ENCODE results near the gene EXOC3L4. TPM values are rescaled to one million over a fixed set of nuclear protein-coding genes. Genes with fewer than 3 reads are reported as not detected.

The EXOC3L4 gene
- total and polyA plus RNA-seq, 5 donors = 0.63 to 2.5 (median 1.2) TPM

- Histone ChIP-seq H3K27ac (ENCODE audit: low read length) (no peak overlapping the region), H3K9me3 (ENCODE audit: control insufficient read depth, low read length) (no peaks in the 10 kb centered on the region), H3K27me3 (ENCODE audit: control insufficient read depth, insufficient read depth) (no peaks in the 10 kb centered on the region), H3K4me1 (ENCODE audit: control insufficient read depth, insufficient read depth, low read length) (peaks cover 3% of the 10 kb centered on the region), H3K4me3 (ENCODE audit: low read length) (no peak overlapping the region)
- WGBS = 52% methylated on average over 29 of the region's 29 CpGs
- no peak for ATAC-seq
- peak in 2 of 3 donors; percentile 33 to 57 for DNase-seq
- intact Hi-C loops (cut with DNase I) = no loop called here
Observed at GRCh38 chr14:103139132-103140025, 44.9 kb downstream of the EXOC3L4 start.

GRCh38 chr14:103140316-103141109 is 46.0 kb downstream of the EXOC3L4 start:
- no peaks in the 10 kb centered on the region for H3K9me3 ChIP-seq (ENCODE audit: control insufficient read depth, low read length)
- no peak overlapping the region for H3K4me3 ChIP-seq (ENCODE audit: low read length)
- intact Hi-C loops (cut with DNase I) = no loop called here
- no peaks in the 10 kb centered on the region for H3K27me3 ChIP-seq (ENCODE audit: control insufficient read depth, insufficient read depth)
- no peak overlapping the region for H3K27ac ChIP-seq (ENCODE audit: low read length)
- 51% methylated on average over 12 of the region's 12 CpGs for WGBS
- H3K4me1 ChIP-seq (ENCODE audit: control insufficient read depth, insufficient read depth, low read length) = peaks cover 3% of the 10 kb centered on the region
- DNase-seq = peak in 1 of 3 donors; percentile 60
- ATAC-seq = no peak

- H3K27me3 ChIP-seq (ENCODE audit: control insufficient read depth, insufficient read depth) = no peaks in the 10 kb centered on the region
- peaks cover 3% of the 10 kb centered on the region for H3K4me1 ChIP-seq (ENCODE audit: control insufficient read depth, insufficient read depth, low read length)
- no peaks in the 10 kb centered on the region for H3K9me3 ChIP-seq (ENCODE audit: control insufficient read depth, low read length)
- H3K4me3 ChIP-seq (ENCODE audit: low read length) = no peak overlapping the region
- peak; percentile 28 to 79 (median 70) for DNase-seq
- H3K27ac ChIP-seq (ENCODE audit: low read length) = no peak overlapping the region
- no peak for ATAC-seq
- intact Hi-C loops (cut with DNase I) = no loop called here
- 35% methylated on average over 8 of the region's 8 CpGs for WGBS
Observed at GRCh38 chr14:103141117-103141796, 46.7 kb downstream of the EXOC3L4 start.

- no peak for DNase-seq
- no peak overlapping the region for H3K27ac ChIP-seq (ENCODE audit: low read length)
- no peaks in the 10 kb centered on the region for H3K9me3 ChIP-seq (ENCODE audit: control insufficient read depth, low read length)
- H3K27me3 ChIP-seq (ENCODE audit: control insufficient read depth, insufficient read depth) = no peaks in the 10 kb centered on the region
- peaks cover 3% of the 10 kb centered on the region for H3K4me1 ChIP-seq (ENCODE audit: control insufficient read depth, insufficient read depth, low read length)
- no peak for ATAC-seq
- 84% methylated on average over 4 of the region's 4 CpGs for WGBS
- no peak overlapping the region for H3K4me3 ChIP-seq (ENCODE audit: low read length)
- intact Hi-C loops (cut with DNase I) = no loop called here
Observed at GRCh38 chr14:103142026-103142425, 47.5 kb downstream of the EXOC3L4 start.

GRCh38 chr14:103142721-103143302 is 48.3 kb downstream of the EXOC3L4 start:
- H3K4me1 ChIP-seq (ENCODE audit: control insufficient read depth, insufficient read depth, low read length) = no peaks in the 10 kb centered on the region
- no peaks in the 10 kb centered on the region for H3K27me3 ChIP-seq (ENCODE audit: control insufficient read depth, insufficient read depth)
- intact Hi-C loops (cut with DNase I) = no loop called here
- DNase-seq (no peak), ATAC-seq (no peak)
- 67% methylated on average over 5 of the region's 5 CpGs for WGBS
- H3K9me3 ChIP-seq (ENCODE audit: control insufficient read depth, low read length) = no peaks in the 10 kb centered on the region
- no peak overlapping the region for H3K27ac ChIP-seq (ENCODE audit: low read length)
- no peak overlapping the region for H3K4me3 ChIP-seq (ENCODE audit: low read length)

GRCh38 chr14:103143506-103143905 is 49.0 kb downstream of the EXOC3L4 start:
- DNase-seq = no peak
- no peak overlapping the region for H3K4me3 ChIP-seq (ENCODE audit: low read length)
- H3K9me3 ChIP-seq (ENCODE audit: control insufficient read depth, low read length) = no peaks in the 10 kb centered on the region
- WGBS = 72% methylated on average over 6 of the region's 6 CpGs
- no peaks in the 10 kb centered on the region for H3K4me1 ChIP-seq (ENCODE audit: control insufficient read depth, insufficient read depth, low read length)
- intact Hi-C loops (cut with DNase I) = no loop called here
- no peak overlapping the region for H3K27ac ChIP-seq (ENCODE audit: low read length)
- H3K27me3 ChIP-seq (ENCODE audit: control insufficient read depth, insufficient read depth) = no peaks in the 10 kb centered on the region
- no peak for ATAC-seq

GRCh38 chr14:103144085-103144484 is 49.6 kb downstream of the EXOC3L4 start:
- 71% methylated on average over 4 of the region's 4 CpGs for WGBS
- Histone ChIP-seq H3K4me1 (ENCODE audit: control insufficient read depth, insufficient read depth, low read length) (no peaks in the 10 kb centered on the region), H3K27ac (ENCODE audit: low read length) (no peak overlapping the region), H3K4me3 (ENCODE audit: low read length) (no peak overlapping the region), H3K27me3 (ENCODE audit: control insufficient read depth, insufficient read depth) (no peaks in the 10 kb centered on the region), H3K9me3 (ENCODE audit: control insufficient read depth, low read length) (no peaks in the 10 kb centered on the region)
- intact Hi-C loops (cut with DNase I) = no loop called here
- ATAC-seq (no peak), DNase-seq (no peak)

GRCh38 chr14:103146141-103146709 is 51.7 kb downstream of the EXOC3L4 start:
- no peak overlapping the region for H3K4me3 ChIP-seq (ENCODE audit: low read length)
- no peaks in the 10 kb centered on the region for H3K27me3 ChIP-seq (ENCODE audit: control insufficient read depth, insufficient read depth)
- H3K9me3 ChIP-seq (ENCODE audit: control insufficient read depth, low read length) = no peaks in the 10 kb centered on the region
- H3K4me1 ChIP-seq (ENCODE audit: control insufficient read depth, insufficient read depth, low read length) = no peaks in the 10 kb centered on the region
- no peak overlapping the region for H3K27ac ChIP-seq (ENCODE audit: low read length)
- 86% methylated on average over 19 of the region's 19 CpGs for WGBS
- ATAC-seq (peak in 1 of 2 donors; percentile 47), DNase-seq (peak in 1 of 3 donors; percentile 40)
- intact Hi-C loops (cut with DNase I) = no loop called here

- WGBS = 88% methylated on average over 10 of the region's 10 CpGs
- H3K4me3 ChIP-seq (ENCODE audit: low read length) = no peak overlapping the region
Observed at GRCh38 chr14:103149351-103150237, 55.1 kb downstream of the EXOC3L4 start.

More at GRCh38 chr14:103149351-103150237, 55.1 kb downstream of the EXOC3L4 start:
- intact Hi-C loops (cut with DNase I) = no loop called here
- no peaks in the 10 kb centered on the region for H3K27me3 ChIP-seq (ENCODE audit: control insufficient read depth, insufficient read depth)
- no peak overlapping the region for H3K27ac ChIP-seq (ENCODE audit: low read length)
- no peak for ATAC-seq
- no peak for DNase-seq
- no peaks in the 10 kb centered on the region for H3K4me1 ChIP-seq (ENCODE audit: control insufficient read depth, insufficient read depth, low read length)
- no peaks in the 10 kb centered on the region for H3K9me3 ChIP-seq (ENCODE audit: control insufficient read depth, low read length)
